Smooth muscle cell (in vitro differentiated cells): ENCODE results near the gene DSC3. TPM values are rescaled to one million over a fixed set of nuclear protein-coding genes. Genes with fewer than 3 reads are reported as not detected.
"Not testable (repeated sequence)": the region's sequence is repeated elsewhere in the genome, so short reads cannot be mapped to it uniquely, and the experiment has no call there.

ENCODE experiments used
- DNase-seq: peaks from one replicate; lab custom pipeline; 2025; ENCODE audit not compliant: unreplicated experiment; lab: John Stamatoyannopoulos, UW
- H2AFZ ChIP-seq: fragments of 200-600 bp; sonication (generic); 2 replicates; pipeline ENCODE4 v1.6.0; 2016; ENCODE audit warnings: antibody characterized with exemption, low read depth, mild to moderate bottlenecking
- H3F3A ChIP-seq: fragments of 200-600 bp; sonication (generic); 2 replicates; pipeline ENCODE4 v1.6.0; 2017; ENCODE audit warnings: antibody characterized with exemption, low read depth
- H3K27ac ChIP-seq: fragments of 200-600 bp; sonication (generic); 2 replicates; pipeline ENCODE4 v1.5.1; 2016; ENCODE audit warnings: low read depth, mild to moderate bottlenecking
- H3K27me3 ChIP-seq: fragments of 200-600 bp; sonication (generic); 2 replicates; pipeline ENCODE4 v1.6.1; 2016; ENCODE audit warnings: low read depth, mild to moderate bottlenecking
- H3K36me3 ChIP-seq: fragments of 200-600 bp; sonication (generic); 2 replicates; pipeline ENCODE4 v1.5.1; 2016; ENCODE audit warnings: low read depth
- H3K4me1 ChIP-seq: fragments of 200-600 bp; sonication (generic); 2 replicates; pipeline ENCODE4 v1.5.1; 2016; ENCODE audit warnings: low read depth
- H3K4me2 ChIP-seq: fragments of 200-600 bp; sonication (generic); 2 replicates; pipeline ENCODE4 v1.6.0; 2016; ENCODE audit warnings: mild to moderate bottlenecking
- H3K4me3 ChIP-seq: fragments of 200-600 bp; sonication (generic); 2 replicates; pipeline ENCODE4 v1.5.1; 2016; ENCODE audit warnings: mild to moderate bottlenecking
- H3K79me2 ChIP-seq: fragments of 200-600 bp; sonication (generic); 2 replicates; pipeline ENCODE4 v1.6.0; 2016; ENCODE audit warnings: low read depth, mild to moderate bottlenecking
- H3K9ac ChIP-seq: fragments of 200-600 bp; sonication (generic); 2 replicates; pipeline ENCODE4 v1.6.0; 2016; ENCODE audit warnings: low read depth
- H3K9me3 ChIP-seq: fragments of 200-600 bp; sonication (generic); replicated peaks from 2 replicates; pipeline ENCODE4 v1.5.1; 2016; ENCODE audit warnings: low read depth
- H4K20me1 ChIP-seq: fragments of 200-600 bp; sonication (generic); 2 replicates; pipeline ENCODE4 v1.6.0; 2016; ENCODE audit warnings: low read depth
- WGBS: methylation state at CpG from one replicate; pipeline ENCODE4 v1.1.7; 2016; ENCODE audit warnings: low lambda C conversion rate; 5-methylcytosine and 5-hydroxymethylcytosine counted together
- polyA plus RNA-seq: library from polyadenylated mRNA; unstranded; fragments of >200 nt; fragmentation: Nextera tagmentation; extraction: Ambion mirVana; gene quantifications from 2 replicates; pipeline ENCODE4 v1.2.1, GENCODE V29; 2016
- total RNA-seq: library from RNA; depleted of rRNA; stranded (reverse); fragments of >200 nt; gene quantifications from 2 replicates; pipeline ENCODE4 v1.2.3, GENCODE V29; 2014
- TF ChIP-seq, protein P1 (sequence below): fragments of 200-600 bp; sonication (generic); IDR thresholded peaks from 2 replicates; pipeline ENCODE4 v1.5.1; 2017; ENCODE audit warnings: borderline replicate concordance, mild to moderate bottlenecking, antibody characterized with exemption; ENCODE audit not compliant: insufficient read depth, poor library complexity, severe bottlenecking

DSC3 gene
- total and polyA plus RNA-seq, 2 experiments from 2014 or later, result 3.3 to 43.7 TPM

DNA sequence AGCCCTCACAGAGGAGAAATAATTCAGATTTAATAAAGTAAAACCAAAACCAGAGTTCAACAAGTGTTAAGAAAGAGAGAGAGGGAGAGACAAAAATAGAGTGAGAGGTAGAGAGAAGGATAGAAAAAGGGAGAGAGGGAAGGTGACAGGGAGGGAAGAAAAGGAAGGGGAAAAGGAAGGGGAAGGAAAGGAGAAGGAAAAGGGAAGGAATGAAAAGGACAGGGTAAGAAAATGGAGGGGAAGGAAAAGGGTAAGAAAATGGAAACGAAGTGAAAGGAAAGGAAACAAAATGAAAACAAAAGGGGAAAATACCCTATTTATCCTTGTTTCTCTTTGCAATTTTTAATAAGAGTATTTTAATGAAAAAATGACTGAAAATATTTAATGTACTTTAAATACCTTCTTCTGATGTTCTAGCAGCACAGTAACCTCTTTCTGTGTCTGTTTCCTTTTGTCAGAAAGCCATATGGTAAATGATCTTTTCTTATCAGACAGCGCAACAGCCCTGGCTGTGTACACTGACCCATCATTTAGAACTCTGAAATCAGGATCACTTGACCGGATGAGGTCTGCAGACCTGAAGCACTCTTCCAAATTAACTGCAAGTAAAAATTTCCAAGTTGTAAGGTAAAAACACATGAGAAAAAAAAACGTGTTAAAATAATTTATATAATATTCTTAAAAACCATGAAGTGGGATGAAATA lies 11.8 kb downstream of the DSC3 start:
- Histone ChIP-seq H3K27ac (no peak overlapping the region), H3K4me1 (no peaks in the 10 kb centered on the region), H3F3A (no peaks in the 10 kb centered on the region), H4K20me1 (no peaks in the 10 kb centered on the region), H3K9me3 (no peaks in the 10 kb centered on the region), H3K36me3 (no peaks in the 10 kb centered on the region), H3K27me3 (no peaks in the 10 kb centered on the region), H3K4me3 (no peak overlapping the region), H3K4me2 (no peak overlapping the region), H3K79me2 (peaks cover 7% of the 10 kb centered on the region), H2AFZ (peak overlapping the region; percentile 28), H3K9ac (no peak overlapping the region)
- 68% methylated on average over 4 of the region's 4 CpGs for WGBS
- DNase-seq, result no peak
- TF ChIP-seq, protein P1, sequence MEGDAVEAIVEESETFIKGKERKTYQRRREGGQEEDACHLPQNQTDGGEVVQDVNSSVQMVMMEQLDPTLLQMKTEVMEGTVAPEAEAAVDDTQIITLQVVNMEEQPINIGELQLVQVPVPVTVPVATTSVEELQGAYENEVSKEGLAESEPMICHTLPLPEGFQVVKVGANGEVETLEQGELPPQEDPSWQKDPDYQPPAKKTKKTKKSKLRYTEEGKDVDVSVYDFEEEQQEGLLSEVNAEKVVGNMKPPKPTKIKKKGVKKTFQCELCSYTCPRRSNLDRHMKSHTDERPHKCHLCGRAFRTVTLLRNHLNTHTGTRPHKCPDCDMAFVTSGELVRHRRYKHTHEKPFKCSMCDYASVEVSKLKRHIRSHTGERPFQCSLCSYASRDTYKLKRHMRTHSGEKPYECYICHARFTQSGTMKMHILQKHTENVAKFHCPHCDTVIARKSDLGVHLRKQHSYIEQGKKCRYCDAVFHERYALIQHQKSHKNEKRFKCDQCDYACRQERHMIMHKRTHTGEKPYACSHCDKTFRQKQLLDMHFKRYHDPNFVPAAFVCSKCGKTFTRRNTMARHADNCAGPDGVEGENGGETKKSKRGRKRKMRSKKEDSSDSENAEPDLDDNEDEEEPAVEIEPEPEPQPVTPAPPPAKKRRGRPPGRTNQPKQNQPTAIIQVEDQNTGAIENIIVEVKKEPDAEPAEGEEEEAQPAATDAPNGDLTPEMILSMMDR, result no peak

GRCh38 chr18:31015715-31016434 lies 26.7 kb downstream of the DSC3 start:
- Histone ChIP-seq H3K36me3 (peaks cover 4% of the 10 kb centered on the region), H3K27me3 (no peaks in the 10 kb centered on the region), H3K79me2 (no peaks in the 10 kb centered on the region), H2AFZ (no peak overlapping the region), H4K20me1 (no peaks in the 10 kb centered on the region), H3K27ac (no peak overlapping the region), H3K4me2 (no peak overlapping the region), H3K9ac (no peak overlapping the region), H3K4me1 (no peaks in the 10 kb centered on the region), H3K9me3 (no peaks in the 10 kb centered on the region), H3K4me3 (no peak overlapping the region), H3F3A (no peaks in the 10 kb centered on the region)
- TF ChIP-seq, protein P1, result no peak
- WGBS, result 92% methylated on average over 3 of the region's 3 CpGs
- DNase-seq, result no peak

- H3K27ac ChIP-seq, result peak overlapping the region; percentile 63
- not testable (repeated sequence) for H3K4me3 ChIP-seq, H3K4me2 ChIP-seq, H3K4me1 ChIP-seq, H3K79me2 ChIP-seq, DNase-seq, H3K9me3 ChIP-seq, H3K36me3 ChIP-seq, H2AFZ ChIP-seq, H4K20me1 ChIP-seq, H3K27me3 ChIP-seq, H3K9ac ChIP-seq, H3F3A ChIP-seq
- WGBS, result 55% methylated on average over 7 of the region's 7 CpGs
These were observed 31.1 kb downstream of the DSC3 start for GRCh38 chr18:31011455-31011854.

GRCh38 chr18:31010601-31011000 lies 31.9 kb downstream of the DSC3 start:
- no peaks in the 10 kb centered on the region for H3K79me2 ChIP-seq
- no peak overlapping the region for H2AFZ ChIP-seq
- peak overlapping the region; percentile 63 for H3K27ac ChIP-seq
- H3K27me3 ChIP-seq, result no peaks in the 10 kb centered on the region
- H3K4me1 ChIP-seq, result no peaks in the 10 kb centered on the region
- H3F3A ChIP-seq, result no peaks in the 10 kb centered on the region
- DNase-seq, result no peak
- TF ChIP-seq, protein P1, result no peak
- no peak overlapping the region for H3K4me3 ChIP-seq
- no peak overlapping the region for H3K4me2 ChIP-seq
- no peaks in the 10 kb centered on the region for H3K9me3 ChIP-seq
- no peak overlapping the region for H3K9ac ChIP-seq
- H4K20me1 ChIP-seq, result no peaks in the 10 kb centered on the region
- H3K36me3 ChIP-seq, result no peaks in the 10 kb centered on the region
- 94% methylated on average over 4 of the region's 4 CpGs for WGBS
